Caco-2 (cell line): ENCODE data around the gene MSMP. TPM values are rescaled to one million over a fixed set of nuclear protein-coding genes. Genes with fewer than 3 reads are reported as not detected.

Source experiments
- Bru-seq: library from RNA; stranded (reverse); fragments of 400-500 nt; gene quantifications from one replicate; lab custom pipeline; 2021; lab: Mats Ljungman, UMichigan
- BruChase-seq, 2 experiments: library from RNA; stranded (reverse); fragments of 400-500 nt; gene quantifications; one replicate each; lab custom pipeline; 2021; lab: Mats Ljungman, UMichigan
- BruUV-seq: library from RNA; stranded (reverse); fragments of 400-500 nt; replicated peaks from 2 replicates; lab custom pipeline; 2021; lab: Mats Ljungman, UMichigan
- CTCF ChIA-PET: fragments of 300-600 bp; sonication (Branson Sonifier 250); formaldehyde crosslinking; loops from one replicate; lab custom pipeline; 2022; ENCODE audit warnings: antibody characterized with exemption; lab: Charles Lee
- POLR2A ChIA-PET: fragments of 300-600 bp; sonication (Branson Sonifier 250); formaldehyde crosslinking; loops from one replicate; lab custom pipeline; 2022; ENCODE audit warnings: antibody characterized with exemption; lab: Charles Lee
- DNase-seq, 2 experiments: peaks; one replicate each; pipeline versions ENCODE4 v3.0.0 to v3.0.0-alpha.2; 2020 to 2022
- H3K27me3 ChIP-seq: replicated peaks from 2 replicates; pipeline ENCODE4 v1.6.0; 2011; ENCODE audit warnings: low read length; ENCODE audit not compliant: control insufficient read depth, insufficient read depth
- H3K36me3 ChIP-seq: 2 replicates; pipeline ENCODE4 v1.5.1; 2011; ENCODE audit warnings: low read length; ENCODE audit not compliant: control insufficient read depth, insufficient read depth
- H3K4me1 ChIP-seq: fragments of 250-450 bp; sonication (Bioruptor Pico); 2 replicates; pipeline ENCODE4 v1.5.1; 2020; ENCODE audit warnings: mild to moderate bottlenecking
- H3K4me3 ChIP-seq: 2 replicates; pipeline ENCODE4 v1.5.1; 2011; ENCODE audit warnings: low read depth, mild to moderate bottlenecking, control low read depth, low read length
- H3K9me3 ChIP-seq: fragments of 250-450 bp; sonication (Bioruptor Pico); 2 replicates; pipeline ENCODE4 v1.5.1; 2020; ENCODE audit warnings: mild to moderate bottlenecking, moderate library complexity
- H3K27ac Mint-ChIP-seq: one replicate; pipeline ENCODE4 v1.8.0; 2022; ENCODE audit warnings: mixed read lengths; ENCODE audit not compliant: unreplicated experiment
- H3K27me3 Mint-ChIP-seq: one replicate; pipeline ENCODE4 v1.8.0; 2022; ENCODE audit warnings: mixed read lengths; ENCODE audit not compliant: insufficient read depth, unreplicated experiment
- H3K36me3 Mint-ChIP-seq: one replicate; pipeline ENCODE4 v1.8.0; 2022; ENCODE audit warnings: mild to moderate bottlenecking, mixed read lengths; ENCODE audit not compliant: insufficient read depth, unreplicated experiment
- H3K4me1 Mint-ChIP-seq: one replicate; pipeline ENCODE4 v1.8.0; 2022; ENCODE audit warnings: low read depth, mixed read lengths; ENCODE audit not compliant: unreplicated experiment
- H3K4me3 Mint-ChIP-seq: one replicate; pipeline ENCODE4 v1.8.0; 2022; ENCODE audit warnings: mild to moderate bottlenecking, moderate library complexity, mixed read lengths; ENCODE audit not compliant: unreplicated experiment
- H3K9me3 Mint-ChIP-seq: one replicate; pipeline ENCODE4 v1.8.0; 2022; ENCODE audit warnings: mixed read lengths; ENCODE audit not compliant: unreplicated experiment
- CTCF ChIP-seq, 2 experiments: fragments of 200-600 bp in 1 of 2; IDR thresholded peaks; 1 replicate in 1 of 2; 2 replicates in 1 of 2; pipeline versions ENCODE4 v1.5.1 to v1.8.0; 2011 to 2022; ENCODE audit warnings: antibody characterized with exemption in 1 of 2, control low read depth in 1 of 2, inconsistent platforms in 1 of 2, low read depth in 1 of 2, low read length in 1 of 2, mild to moderate bottlenecking in 1 of 2, moderate library complexity in 1 of 2; ENCODE audit not compliant: insufficient read depth in 1 of 2, severe bottlenecking in 1 of 2, unreplicated experiment in 1 of 2
- intact Hi-C: fragments of 100-400 bp; cut with micrococcal nuclease; formaldehyde crosslinking; loops from one replicate; pipeline ENCODE4 v1.10.0; 2022; ENCODE audit not compliant: unreplicated experiment
- long read RNA-seq: library from polyadenylated mRNA; stranded (forward); transcript quantifications from one replicate; pipeline ENCODE4 v2.0.0, GENCODE V29; 2022
- total RNA-seq: library from RNA; stranded (reverse); gene quantifications from 2 replicates; pipeline ENCODE4 v1.2.3, GENCODE V29; 2022

MSMP gene
- total RNA-seq: not detected in 2 replicates
- percentile 21 among the genes with signal in this experiment for Bru-seq, nascent RNA
- BruChase-seq, experiment 1, labeled RNA remaining after a 2-hour chase: percentile 34 among the genes with signal in this experiment
- BruChase-seq, experiment 2, labeled RNA remaining after a 6-hour chase: not detected
- long read RNA-seq: 0 reads

GRCh38 chr9:35754264-35754663 lies at the start of gene MSMP:
Gene MSMP (minus strand): TSS chr9:35754276. CDS start chr9:35754129, 147 bp downstream.
- intact Hi-C loops: no loop called here
- Mint-ChIP-seq H3K36me3 (peaks cover 24% of the 10 kb centered on the region), H3K4me3 (no peak within 1 kb of the TSS), H3K27me3 (no peaks in the 10 kb centered on the region), H3K27ac (no peak within 1 kb of the TSS), H3K4me1 (peaks cover 14% of the 10 kb centered on the region), H3K9me3 (no peaks in the 10 kb centered on the region)
- H3K9me3 ChIP-seq: no peaks in the 10 kb centered on the region
- BruUV-seq: no TSS peak
- 0 out of 2 replicates have a peak, but pooled peaks cover 4% of the 10 kb centered on the region for H3K36me3 ChIP-seq
- peaks cover 10% of the 10 kb centered on the region; the same call in 1 of the 2 replicates for H3K4me1 ChIP-seq
- CTCF ChIA-PET: interaction anchor here (1.1 kb wide), 1 partner anchor 18 kb away, joined by 4 read pairs; no protein-coding TSS in a partner anchor
- TF ChIP-seq CTCF (IDR thresholded peaks at IDR 0.05; ENCODE audit: insufficient read depth in 1 of 2, low read depth in 1 of 2, low read length in 1 of 2, severe bottlenecking in 1 of 2, unreplicated experiment in 1 of 2): no peak
- POLR2A ChIA-PET: interaction anchor here (0.6 kb wide), 1 partner anchor 27 kb away, joined by 3 read pairs; no protein-coding TSS in a partner anchor
- H3K27me3 ChIP-seq: no peaks in the 10 kb centered on the region
- DNase-seq: no peak
- no peak within 1 kb of the TSS for H3K4me3 ChIP-seq

DNA sequence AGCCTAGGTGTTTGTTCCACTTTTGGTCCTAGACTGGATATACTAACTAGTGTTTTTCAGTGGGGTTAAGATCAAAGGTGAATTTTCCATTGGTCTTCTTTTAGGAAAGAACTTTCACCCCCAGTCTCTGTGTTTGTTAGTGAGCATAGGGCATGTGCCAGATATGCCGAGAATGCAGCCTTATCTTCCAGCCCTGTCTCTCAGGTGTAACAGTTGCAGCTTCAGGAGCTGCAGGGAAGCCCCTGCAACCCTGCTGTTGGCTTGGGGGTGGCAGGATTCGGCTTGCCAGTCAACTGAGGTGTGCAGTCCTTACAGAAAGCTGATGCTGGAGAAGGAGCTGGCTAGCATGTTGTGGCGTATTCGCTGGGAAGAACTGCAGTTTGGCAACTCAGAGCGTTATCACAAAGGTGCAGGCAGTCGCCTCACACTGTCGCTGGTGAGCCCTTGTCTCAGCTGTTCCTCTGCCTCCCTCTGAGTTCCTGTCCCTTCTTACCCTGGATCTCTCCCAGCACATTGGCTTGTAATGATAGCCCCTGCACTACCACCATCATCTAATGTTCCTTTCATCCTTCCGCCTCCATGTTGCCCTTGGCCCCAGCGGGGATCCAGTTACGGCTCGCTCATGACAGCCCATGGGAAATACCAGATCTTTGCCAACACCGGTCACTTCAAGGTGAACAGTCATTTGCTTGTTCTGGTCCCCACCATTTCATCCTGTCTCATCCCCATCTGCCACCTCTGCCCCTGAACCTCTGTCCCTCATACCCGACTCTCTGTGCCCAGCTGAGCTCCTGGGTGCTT lies 47.5 kb upstream of the MSMP start:
- Histone ChIP-seq H3K36me3 (no peaks in the 10 kb centered on the region), H3K4me3 (peak overlapping the region; percentile 6; the same call in 1 of the 2 replicates), H3K4me1 (peaks cover 46% of the 10 kb centered on the region), H3K27me3 (no peaks in the 10 kb centered on the region), H3K9me3 (no peaks in the 10 kb centered on the region)
- Mint-ChIP-seq H3K27ac (peak overlapping the region; percentile 85), H3K36me3 (peaks cover 25% of the 10 kb centered on the region), H3K4me1 (peaks cover 29% of the 10 kb centered on the region), H3K27me3 (no peaks in the 10 kb centered on the region), H3K4me3 (peak overlapping the region; percentile 70), H3K9me3 (no peaks in the 10 kb centered on the region)
- intact Hi-C loops: loop anchor here (1.0 kb wide), 2 partner anchors 14 to 25 kb away; partner anchors contain the start of gene HINT2
- no TSS peak for BruUV-seq
- no peak for TF ChIP-seq CTCF (IDR thresholded peaks at IDR 0.05; ENCODE audit: insufficient read depth in 1 of 2, low read depth in 1 of 2, low read length in 1 of 2, severe bottlenecking in 1 of 2, unreplicated experiment in 1 of 2)
- ChIA-PET CTCF (interaction anchor here (0.9 to 2.5 kb wide), 4 partner anchors 11 to 81 kb away, joined by 4 to 16 read pairs (median 8); partner anchors contain the start of gene HINT2), POLR2A (interaction anchor here (1.5 kb wide), 1 partner anchor 13 kb away, joined by 4 read pairs; no protein-coding TSS in a partner anchor)
- peak; percentile 55 to 62 for DNase-seq

DNA sequence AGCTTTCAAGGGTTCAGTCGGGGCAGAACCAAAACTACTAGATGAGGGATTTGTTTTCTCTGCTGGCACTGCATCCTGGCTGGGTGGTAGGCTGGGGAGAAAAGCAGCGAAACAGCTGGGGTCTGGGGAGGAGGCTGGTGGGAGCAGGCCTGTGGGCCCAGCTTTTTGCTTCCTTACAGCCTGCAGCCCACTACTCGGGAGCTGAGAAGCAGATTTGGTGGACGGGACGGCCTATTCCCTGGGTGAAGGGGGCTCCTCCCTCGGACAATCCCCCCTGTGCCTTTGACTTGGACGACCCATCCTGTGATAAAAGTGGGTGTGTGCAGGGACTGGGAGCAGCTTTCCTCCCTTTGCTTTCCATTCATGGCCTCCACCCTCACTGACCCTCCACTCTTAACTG lies 46.5 kb upstream of the MSMP start:
- CTCF ChIA-PET: interaction anchor here (1.1 to 2.4 kb wide), 3 partner anchors 10 to 26 kb away, joined by 6 to 16 read pairs (median 7); partner anchors contain the start of gene HINT2
- no peaks in the 10 kb centered on the region for H3K36me3 ChIP-seq
- Mint-ChIP-seq H3K27ac (peak overlapping the region; percentile 85), H3K27me3 (no peaks in the 10 kb centered on the region), H3K9me3 (no peaks in the 10 kb centered on the region), H3K4me1 (peaks cover 29% of the 10 kb centered on the region), H3K36me3 (peaks cover 15% of the 10 kb centered on the region), H3K4me3 (peak overlapping the region; percentile 70)
- no peaks in the 10 kb centered on the region for H3K9me3 ChIP-seq
- peaks cover 46% of the 10 kb centered on the region for H3K4me1 ChIP-seq
- POLR2A ChIA-PET: interaction anchor here (0.7 kb wide), 1 partner anchor 11 kb away, joined by 3 read pairs; the partner anchor contains the start of gene SPAG8
- BruUV-seq: no TSS peak
- no peak for TF ChIP-seq CTCF (IDR thresholded peaks at IDR 0.05; ENCODE audit: insufficient read depth in 1 of 2, low read depth in 1 of 2, low read length in 1 of 2, severe bottlenecking in 1 of 2, unreplicated experiment in 1 of 2)
- DNase-seq: no peak
- no peak overlapping the region for H3K4me3 ChIP-seq
- intact Hi-C loops: no loop called here
- H3K27me3 ChIP-seq: no peaks in the 10 kb centered on the region
